Measurements from ENCODE around the gene PEX10. TPM values are rescaled to one million over a fixed set of nuclear protein-coding genes. Genes with fewer than 3 reads are reported as not detected.

The PEX10 gene
- total RNA-seq, 6 experiments from 2014 or later, result 7.4 to 24.3 (median 10.5) TPM

DNA sequence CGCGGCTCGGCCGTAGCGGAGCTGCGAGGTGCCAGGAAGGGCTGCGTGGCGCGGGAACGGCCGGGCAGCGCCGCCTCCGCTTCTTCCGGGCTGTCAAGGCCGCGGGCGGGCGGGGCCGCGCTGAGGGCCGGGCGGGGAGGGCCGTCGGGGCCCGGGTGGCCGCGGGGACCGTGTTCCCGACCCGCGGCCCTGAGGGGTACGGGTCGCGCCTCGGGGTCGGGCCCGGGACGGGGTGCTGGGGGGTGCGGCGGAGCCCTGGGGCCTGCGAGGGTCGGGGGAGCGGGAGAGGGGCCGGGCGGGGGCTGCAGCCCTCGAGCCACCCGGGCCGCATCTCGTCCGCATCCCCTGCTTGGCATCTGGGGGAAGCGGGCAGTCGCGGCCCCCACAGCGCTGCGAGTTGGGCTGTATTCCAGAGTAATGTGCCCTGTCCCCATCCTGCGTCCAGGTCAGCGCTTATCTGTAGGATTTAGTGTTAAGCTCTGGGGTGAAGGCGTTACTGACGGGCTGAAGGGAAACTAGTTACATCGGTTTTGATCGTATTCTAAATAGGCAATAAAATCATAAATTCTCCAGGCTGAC, 20.3 kb downstream of the PEX10 start:
- Histone ChIP-seq H3K27me3 (no peaks in the 10 kb centered on the region), H3K9me3 (no peaks in the 10 kb centered on the region), H3K4me1 (peaks cover 0 to 21% (median 5%) of the 10 kb centered on the region in 4 donors), H3K4me3 (peak overlapping the region; percentile 86 to 99 (median 96)), H3K36me3 (peaks cover 0 to 15% (median 6%) of the 10 kb centered on the region in 4 donors), H3K27ac (peak overlapping the region; percentile 45 to 72 (median 69))
- 0% methylated on average over 9 of the region's 62 CpGs for WGBS (ENCODE audit: insufficient coverage, low coverage, low lambda C conversion rate, missing lambda C conversion rate)
- ATAC-seq (peak in 3 of 4 donors; percentile 1 to 31 (median 3)), DNase-seq (no peak)
- intact Hi-C loops (cut with DNase I), result no loop called here
- no peak for TF ChIP-seq POLR2A (IDR thresholded peaks at IDR 0.05)
- TF ChIP-seq, protein P1, sequence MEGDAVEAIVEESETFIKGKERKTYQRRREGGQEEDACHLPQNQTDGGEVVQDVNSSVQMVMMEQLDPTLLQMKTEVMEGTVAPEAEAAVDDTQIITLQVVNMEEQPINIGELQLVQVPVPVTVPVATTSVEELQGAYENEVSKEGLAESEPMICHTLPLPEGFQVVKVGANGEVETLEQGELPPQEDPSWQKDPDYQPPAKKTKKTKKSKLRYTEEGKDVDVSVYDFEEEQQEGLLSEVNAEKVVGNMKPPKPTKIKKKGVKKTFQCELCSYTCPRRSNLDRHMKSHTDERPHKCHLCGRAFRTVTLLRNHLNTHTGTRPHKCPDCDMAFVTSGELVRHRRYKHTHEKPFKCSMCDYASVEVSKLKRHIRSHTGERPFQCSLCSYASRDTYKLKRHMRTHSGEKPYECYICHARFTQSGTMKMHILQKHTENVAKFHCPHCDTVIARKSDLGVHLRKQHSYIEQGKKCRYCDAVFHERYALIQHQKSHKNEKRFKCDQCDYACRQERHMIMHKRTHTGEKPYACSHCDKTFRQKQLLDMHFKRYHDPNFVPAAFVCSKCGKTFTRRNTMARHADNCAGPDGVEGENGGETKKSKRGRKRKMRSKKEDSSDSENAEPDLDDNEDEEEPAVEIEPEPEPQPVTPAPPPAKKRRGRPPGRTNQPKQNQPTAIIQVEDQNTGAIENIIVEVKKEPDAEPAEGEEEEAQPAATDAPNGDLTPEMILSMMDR (IDR thresholded peaks at IDR 0.05), result no peak

DNA sequence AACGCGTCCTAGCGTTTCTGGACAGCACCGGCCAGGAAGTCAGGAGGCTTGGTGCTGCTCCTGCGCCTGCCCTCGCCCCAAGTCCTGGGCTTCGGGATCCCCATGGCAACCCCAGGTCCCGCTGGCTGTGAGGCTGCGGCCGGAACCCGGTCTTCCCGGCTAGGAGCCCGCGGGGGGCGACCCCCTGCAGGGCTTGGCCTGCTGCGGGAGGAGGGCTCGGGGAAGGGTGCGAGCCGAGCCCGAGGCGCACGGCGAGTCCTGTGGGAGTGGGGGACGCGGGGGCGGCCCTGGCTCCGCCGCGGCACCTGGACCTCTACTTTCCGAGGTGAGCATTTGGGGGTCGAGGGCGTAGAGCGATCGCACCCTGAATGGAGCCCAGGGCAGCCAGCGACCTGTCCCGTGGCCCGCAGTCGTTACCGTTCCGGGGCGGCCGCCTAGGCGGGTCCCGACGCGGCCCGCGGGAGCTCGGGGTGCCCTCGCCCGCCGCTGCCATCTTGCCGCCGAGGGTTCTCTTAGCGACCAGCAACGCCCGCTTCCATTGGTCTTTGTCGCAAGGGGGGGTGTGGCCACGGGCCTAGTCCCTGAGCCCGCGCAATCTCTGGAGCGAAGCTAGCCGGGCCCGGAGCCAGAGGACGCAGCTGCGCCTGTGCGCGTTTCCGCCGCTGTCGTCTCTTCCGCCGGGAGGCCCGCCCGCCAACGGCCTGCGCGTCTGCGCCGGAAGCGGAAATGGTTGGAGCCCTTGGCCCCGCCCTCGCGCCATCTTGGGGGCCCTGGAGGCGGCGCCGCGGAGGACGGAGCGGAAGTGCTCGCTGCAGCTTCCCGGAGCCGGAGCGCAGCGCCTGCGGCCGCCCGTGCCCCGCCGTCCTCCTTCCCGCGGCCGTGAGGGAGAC, 21.1 kb downstream of the PEX10 start, which contains the start of the genes MORN1 and RER1:
Gene MORN1, minus strand, starts transcription at position 514 of the 890 bp plus-strand sequence. Its CDS starts 21 bp downstream, at position 493.
Gene RER1, plus strand, starts transcription at position 801 of the 890 bp plus-strand sequence. CDS start 3,950 bp downstream, outside the sequence.
- Histone ChIP-seq H3K4me1 (peaks cover 0 to 21% (median 5%) of the 10 kb centered on the region in 4 donors), H3K4me3 (peak within 1 kb of the TSS; percentile 86 to 99 (median 96)), H3K27ac (peak within 1 kb of the TSS; percentile 45 to 72 (median 69)), H3K9me3 (no peaks in the 10 kb centered on the region), H3K27me3 (no peaks in the 10 kb centered on the region), H3K36me3 (peaks cover 0 to 8% (median 4%) of the 10 kb centered on the region in 4 donors)
- WGBS (ENCODE audit: insufficient coverage, low coverage, low lambda C conversion rate, missing lambda C conversion rate), result 0% methylated on average over 4 of the region's 103 CpGs
- intact Hi-C loops (cut with DNase I), result no loop called here
- ATAC-seq, result peak; percentile 91 to 96 (median 94)
- TF ChIP-seq, protein P1 (IDR thresholded peaks at IDR 0.05), result peak in 1 of 4 donors; percentile 12
- peak; percentile 95 for TF ChIP-seq POLR2A (IDR thresholded peaks at IDR 0.05)
- peak; percentile 100 for DNase-seq

DNA sequence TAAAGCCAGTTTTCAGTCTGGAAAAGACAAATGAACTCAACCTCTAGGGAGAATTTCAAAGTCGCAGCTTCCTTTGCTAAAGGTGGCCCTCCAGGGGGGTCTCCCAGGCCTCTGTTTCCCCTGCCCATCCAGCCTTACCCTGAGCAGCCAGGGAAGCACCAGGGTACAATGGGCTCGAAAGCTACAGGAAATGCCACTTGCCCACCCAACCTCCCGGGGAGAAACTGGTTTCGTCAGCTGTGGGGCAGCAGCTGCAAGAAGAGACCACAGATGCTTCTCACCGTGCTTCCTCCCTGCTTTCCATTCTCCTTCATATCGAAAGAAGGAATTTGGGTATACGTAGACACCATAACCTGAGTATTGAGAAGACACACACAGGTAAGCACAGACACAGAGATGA, 22.7 kb downstream of the PEX10 start:
- 87% methylated on average over 3 of the region's 7 CpGs for WGBS (ENCODE audit: insufficient coverage, low coverage, low lambda C conversion rate, missing lambda C conversion rate)
- H3K4me3 ChIP-seq, result no peak overlapping the region
- no peak for TF ChIP-seq POLR2A (IDR thresholded peaks at IDR 0.05)
- TF ChIP-seq, protein P1 (IDR thresholded peaks at IDR 0.05), result no peak
- no peaks in the 10 kb centered on the region for H3K36me3 ChIP-seq
- no peaks in the 10 kb centered on the region for H3K9me3 ChIP-seq
- intact Hi-C loops (cut with DNase I), result no loop called here
- H3K27ac ChIP-seq, result no peak overlapping the region
- H3K4me1 ChIP-seq, result peaks cover 0 to 21% (median 5%) of the 10 kb centered on the region in 4 donors
- no peak for ATAC-seq
- peak in 1 of 3 donors; percentile 1 for DNase-seq
- H3K27me3 ChIP-seq, result no peaks in the 10 kb centered on the region

DNA sequence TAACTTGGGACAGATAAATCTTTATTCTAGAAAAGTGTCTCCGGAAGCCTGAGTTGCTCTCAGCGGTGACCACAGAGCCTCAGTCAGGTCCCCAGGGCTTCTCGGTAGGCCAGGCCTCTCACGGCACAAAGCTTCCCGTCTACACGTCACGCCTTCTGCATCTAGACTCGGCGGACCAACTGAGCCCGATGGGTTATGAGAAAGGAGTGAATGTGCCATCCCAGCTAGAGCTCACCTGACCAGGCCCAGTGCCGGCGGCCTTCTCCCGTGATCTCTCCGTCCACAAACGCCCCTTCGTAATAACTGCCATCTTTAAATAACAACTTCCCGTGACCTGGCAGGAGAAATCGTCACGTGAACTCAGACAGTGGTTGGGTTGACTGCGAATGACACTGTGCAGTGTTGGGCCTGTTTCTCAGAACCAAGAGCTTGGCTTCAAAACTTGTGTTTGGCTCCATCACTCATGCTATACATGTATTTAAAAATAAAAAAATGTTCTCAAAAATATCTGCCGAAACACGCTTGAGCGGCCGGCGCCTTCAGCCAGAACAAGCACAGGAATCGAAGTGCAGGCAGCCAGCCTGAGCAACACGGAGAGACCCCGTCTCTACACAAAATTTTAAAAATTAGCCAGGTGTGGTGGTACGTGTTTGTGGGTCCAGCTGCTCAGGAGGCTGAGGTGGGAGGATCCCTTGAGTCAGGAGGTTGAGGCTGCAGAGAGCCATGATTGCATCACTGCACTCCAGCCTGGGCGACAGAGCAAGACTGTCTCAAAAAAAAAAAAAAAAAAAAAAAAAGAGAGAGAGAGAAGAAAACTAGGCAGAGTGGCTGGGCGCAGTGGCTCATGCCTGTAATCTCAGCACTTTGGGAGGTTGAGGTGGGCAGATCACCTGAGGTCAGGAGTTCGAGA, 24.1 kb downstream of the PEX10 start:
- intact Hi-C loops (cut with DNase I), result no loop called here
- no peaks in the 10 kb centered on the region for H3K27me3 ChIP-seq
- 94% methylated on average over 21 of the region's 32 CpGs for WGBS (ENCODE audit: insufficient coverage, low coverage, low lambda C conversion rate, missing lambda C conversion rate)
- DNase-seq (peak; percentile 10 to 47 (median 29)), ATAC-seq (no peak)
- H3K4me3 ChIP-seq, result no peak overlapping the region
- peaks cover 0 to 10% (median under 1%) of the 10 kb centered on the region in 4 donors for H3K4me1 ChIP-seq
- H3K36me3 ChIP-seq, result no peaks in the 10 kb centered on the region
- TF ChIP-seq POLR2A (IDR thresholded peaks at IDR 0.05), result no peak
- TF ChIP-seq, protein P1 (IDR thresholded peaks at IDR 0.05), result no peak
- H3K27ac ChIP-seq, result no peak overlapping the region
- H3K9me3 ChIP-seq, result no peaks in the 10 kb centered on the region
